Uterus (tissue), 4 donors: ENCODE data around the gene HCK. TPM values are rescaled to one million over a fixed set of nuclear protein-coding genes. Genes with fewer than 3 reads are reported as not detected.

Experiments
- DNase-seq, 2 donors: peaks; one replicate each; pipeline ENCODE4 v3.0.0-alpha.2; 2019 to 2020
- H3K27ac ChIP-seq, 2 donors: fragments of 200-600 bp; sonication (generic); 1 replicate in 1 of 2; 2 replicates in 1 of 2; pipeline ENCODE4 v1.5.1; 2016 to 2018
- H3K27me3 ChIP-seq, 2 donors: fragments of 200-600 bp; sonication (generic); one replicate each; pipeline ENCODE4 v1.5.1; 2018 to 2019; ENCODE audit warnings: control low read depth in 1 of 2
- H3K36me3 ChIP-seq, 2 donors: fragments of 200-600 bp; sonication (generic); one replicate each; pipeline ENCODE4 v1.5.1; 2019; ENCODE audit warnings: control low read depth in 1 of 2
- H3K4me1 ChIP-seq, 2 donors: fragments of 200-600 bp; sonication (generic); one replicate each; pipeline ENCODE4 v1.5.1; 2018 to 2019; ENCODE audit warnings: control low read depth in 1 of 2
- H3K4me3 ChIP-seq, 2 donors: fragments of 200-600 bp; sonication (generic); 1 replicate in 1 of 2; 2 replicates in 1 of 2; pipeline ENCODE4 v1.5.1; 2018 to 2019; ENCODE audit warnings: mild to moderate bottlenecking in 1 of 2
- H3K9me3 ChIP-seq, 2 donors: fragments of 200-600 bp; sonication (generic); one replicate each; pipeline ENCODE4 v1.5.1; 2019; ENCODE audit warnings: control low read depth in 1 of 2
- POLR2A ChIP-seq, 2 donors: fragments of 450-650 bp; IDR thresholded peaks; one replicate each; pipeline ENCODE4 v1.6.1; 2016; ENCODE audit warnings: antibody characterized with exemption in 2 of 2, mild to moderate bottlenecking in 1 of 2, moderate library complexity in 1 of 2
- intact Hi-C: fragments of 100-400 bp; cut with DNase I; formaldehyde crosslinking; loops from one replicate; pipeline ENCODE4 v1.15.1; 2023; ENCODE audit warnings: low total_unique reads
- total RNA-seq, 4 donors: library from RNA; depleted of rRNA in 3 of 4; stranded (reverse); fragments of >200 nt in 3 of 4; gene quantifications; one replicate each; pipeline versions ENCODE4 v1.1.0 to v1.2.4, GENCODE V29; 2014 to 2023
- TF ChIP-seq, protein P1 (sequence below), 4 experiments: fragments of 200-600 bp in 2 of 4; fragments of 450-650 bp in 2 of 4; sonication (generic) in 2 of 4; IDR thresholded peaks; one replicate each; pipeline ENCODE4 v1.5.1; 2016 to 2019; ENCODE audit warnings: antibody characterized with exemption in 4 of 4, mild to moderate bottlenecking in 2 of 4, moderate library complexity in 1 of 4
- donor health status: DM: yes; HTN: yes; CAD: no.

The HCK gene
- total RNA-seq, 4 donors from 2014 or later = 1.3 to 7.0 (median 4.1) TPM

- Histone ChIP-seq H3K4me3 (no peak overlapping the region), H3K4me1 (no peaks in the 10 kb centered on the region), H3K27ac (no peak overlapping the region), H3K9me3 (no peaks in the 10 kb centered on the region), H3K27me3 (no peaks in the 10 kb centered on the region), H3K36me3 (no peaks in the 10 kb centered on the region)
- no peak for DNase-seq
- intact Hi-C loops = no loop called here
- TF ChIP-seq POLR2A (IDR thresholded peaks at IDR 0.05) = no peak
- TF ChIP-seq, protein P1, sequence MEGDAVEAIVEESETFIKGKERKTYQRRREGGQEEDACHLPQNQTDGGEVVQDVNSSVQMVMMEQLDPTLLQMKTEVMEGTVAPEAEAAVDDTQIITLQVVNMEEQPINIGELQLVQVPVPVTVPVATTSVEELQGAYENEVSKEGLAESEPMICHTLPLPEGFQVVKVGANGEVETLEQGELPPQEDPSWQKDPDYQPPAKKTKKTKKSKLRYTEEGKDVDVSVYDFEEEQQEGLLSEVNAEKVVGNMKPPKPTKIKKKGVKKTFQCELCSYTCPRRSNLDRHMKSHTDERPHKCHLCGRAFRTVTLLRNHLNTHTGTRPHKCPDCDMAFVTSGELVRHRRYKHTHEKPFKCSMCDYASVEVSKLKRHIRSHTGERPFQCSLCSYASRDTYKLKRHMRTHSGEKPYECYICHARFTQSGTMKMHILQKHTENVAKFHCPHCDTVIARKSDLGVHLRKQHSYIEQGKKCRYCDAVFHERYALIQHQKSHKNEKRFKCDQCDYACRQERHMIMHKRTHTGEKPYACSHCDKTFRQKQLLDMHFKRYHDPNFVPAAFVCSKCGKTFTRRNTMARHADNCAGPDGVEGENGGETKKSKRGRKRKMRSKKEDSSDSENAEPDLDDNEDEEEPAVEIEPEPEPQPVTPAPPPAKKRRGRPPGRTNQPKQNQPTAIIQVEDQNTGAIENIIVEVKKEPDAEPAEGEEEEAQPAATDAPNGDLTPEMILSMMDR (IDR thresholded peaks at IDR 0.05) = no peak
Observed at GRCh38 chr20:32062776-32063170, 10.7 kb downstream of the HCK start.

GRCh38 chr20:32063695-32064094, 11.7 kb downstream of the HCK start:
- H3K4me3 ChIP-seq = no peak overlapping the region
- H3K36me3 ChIP-seq = no peaks in the 10 kb centered on the region
- H3K27me3 ChIP-seq = no peaks in the 10 kb centered on the region
- no peaks in the 10 kb centered on the region for H3K4me1 ChIP-seq
- H3K27ac ChIP-seq = no peak overlapping the region
- DNase-seq = no peak
- TF ChIP-seq POLR2A (IDR thresholded peaks at IDR 0.05) = no peak
- TF ChIP-seq, protein P1 (IDR thresholded peaks at IDR 0.05) = no peak
- H3K9me3 ChIP-seq = no peaks in the 10 kb centered on the region
- intact Hi-C loops = no loop called here

DNA sequence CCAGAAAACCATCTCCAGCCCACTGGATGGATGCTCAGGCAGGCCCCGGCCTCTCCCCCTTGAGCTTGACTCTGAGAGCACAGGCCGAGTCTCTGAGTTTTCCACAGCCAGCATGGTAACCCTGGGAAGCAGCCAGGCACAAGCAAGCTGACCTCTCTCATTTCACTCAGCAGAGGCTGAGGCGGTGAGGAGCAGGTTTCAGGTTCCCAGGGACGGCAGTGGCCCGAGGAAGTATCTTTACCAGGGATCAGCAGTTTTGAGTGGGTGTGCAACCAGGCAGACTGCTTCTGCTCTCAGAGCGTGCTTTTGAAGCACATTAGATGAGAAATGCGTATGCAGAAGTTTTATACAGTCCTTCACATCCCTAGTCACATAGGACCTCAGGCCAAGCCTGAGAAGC, 12.6 kb downstream of the HCK start:
- Histone ChIP-seq H3K27me3 (no peaks in the 10 kb centered on the region), H3K36me3 (no peaks in the 10 kb centered on the region), H3K9me3 (no peaks in the 10 kb centered on the region), H3K4me1 (no peaks in the 10 kb centered on the region), H3K27ac (no peak overlapping the region), H3K4me3 (no peak overlapping the region)
- TF ChIP-seq, protein P1 (IDR thresholded peaks at IDR 0.05) = no peak
- no peak for TF ChIP-seq POLR2A (IDR thresholded peaks at IDR 0.05)
- DNase-seq = no peak
- intact Hi-C loops = no loop called here

- intact Hi-C loops = no loop called here
- Histone ChIP-seq H3K4me3 (no peak overlapping the region), H3K4me1 (no peaks in the 10 kb centered on the region), H3K36me3 (no peaks in the 10 kb centered on the region), H3K27ac (no peak overlapping the region), H3K27me3 (no peaks in the 10 kb centered on the region), H3K9me3 (no peaks in the 10 kb centered on the region)
- TF ChIP-seq, protein P1 (IDR thresholded peaks at IDR 0.05) = no peak
- TF ChIP-seq POLR2A (IDR thresholded peaks at IDR 0.05) = no peak
- DNase-seq = no peak
Observed at GRCh38 chr20:32067234-32067821, 15.3 kb downstream of the HCK start.

- H3K27me3 ChIP-seq = no peaks in the 10 kb centered on the region
- no peaks in the 10 kb centered on the region for H3K36me3 ChIP-seq
- H3K27ac ChIP-seq = no peak overlapping the region
- intact Hi-C loops = no loop called here
- DNase-seq = no peak
- no peak overlapping the region for H3K4me3 ChIP-seq
- H3K9me3 ChIP-seq = no peaks in the 10 kb centered on the region
- TF ChIP-seq POLR2A (IDR thresholded peaks at IDR 0.05) = no peak
- TF ChIP-seq, protein P1 (IDR thresholded peaks at IDR 0.05) = no peak
- no peaks in the 10 kb centered on the region for H3K4me1 ChIP-seq
Observed at GRCh38 chr20:32068174-32068573, 16.1 kb downstream of the HCK start.
